ENCODE measurements around the gene USH2A.
"Not testable (repeated sequence)": the region's sequence is repeated elsewhere in the genome, so short reads cannot be mapped to it uniquely, and the experiment has no call there.

Gene USH2A

DNA sequence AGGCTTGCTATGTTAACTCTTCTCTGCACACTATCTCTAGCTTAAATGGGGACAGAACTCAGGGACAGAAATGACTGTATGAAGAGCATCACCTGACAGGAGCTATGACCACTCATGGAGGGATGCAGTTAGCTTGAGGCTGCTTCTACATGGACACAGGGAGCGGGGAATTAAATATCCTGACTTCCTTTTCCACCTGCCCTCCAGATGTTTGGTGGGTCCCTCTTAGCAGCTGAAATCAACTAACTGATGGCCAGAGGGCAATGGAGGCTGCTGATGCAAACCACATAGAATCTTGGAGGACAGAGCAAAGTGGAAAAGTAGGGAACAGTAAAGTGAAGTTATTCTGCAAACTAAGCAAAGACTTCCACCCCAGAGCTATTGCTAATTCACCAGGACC, 214.1 kb downstream of the USH2A start:
- in situ Hi-C loops (cut with MboI; ENCODE audit: low sequenced_read_pairs): no loop called here

DNA sequence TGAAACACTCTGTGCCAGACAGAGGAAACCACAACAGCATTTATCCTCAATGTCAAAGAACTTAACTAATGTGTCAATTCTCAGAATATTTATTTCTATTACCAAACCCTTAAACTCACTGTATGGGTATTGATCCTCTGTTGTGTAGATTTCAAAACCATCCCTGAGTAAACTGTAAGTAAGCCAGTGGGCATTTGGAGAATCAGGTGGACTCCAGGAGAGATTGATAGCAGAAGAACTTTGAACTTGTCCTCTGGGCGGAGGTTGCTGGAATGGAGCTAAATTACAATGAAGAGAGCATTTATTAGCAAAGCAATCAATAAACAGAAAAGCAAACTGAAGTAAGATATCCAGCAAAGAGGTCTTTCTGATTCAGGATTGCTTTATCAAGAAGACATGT, 216.1 kb downstream of the USH2A start:
- in situ Hi-C loops (cut with MboI; ENCODE audit: low sequenced_read_pairs): no loop called here

DNA sequence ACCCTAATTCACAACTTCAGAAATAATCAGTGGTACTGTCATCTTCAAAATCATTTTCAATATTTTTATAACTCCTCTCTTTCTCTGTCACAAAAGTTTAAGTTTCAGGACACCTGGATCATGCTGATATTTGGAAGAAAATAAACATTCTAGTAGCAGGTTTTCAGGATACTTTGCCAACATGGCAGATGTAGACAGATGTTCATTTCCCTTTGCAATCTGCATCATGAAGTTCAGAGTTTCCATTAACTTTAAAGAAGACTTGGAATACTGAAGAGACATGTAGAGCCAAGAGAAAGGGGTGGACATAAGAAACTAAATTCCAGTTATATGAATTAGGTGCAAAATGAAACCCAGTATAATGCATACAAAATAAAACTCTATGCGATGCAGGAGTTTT, 218.1 kb downstream of the USH2A start:
- in situ Hi-C loops (cut with MboI; ENCODE audit: low sequenced_read_pairs): no loop called here

DNA sequence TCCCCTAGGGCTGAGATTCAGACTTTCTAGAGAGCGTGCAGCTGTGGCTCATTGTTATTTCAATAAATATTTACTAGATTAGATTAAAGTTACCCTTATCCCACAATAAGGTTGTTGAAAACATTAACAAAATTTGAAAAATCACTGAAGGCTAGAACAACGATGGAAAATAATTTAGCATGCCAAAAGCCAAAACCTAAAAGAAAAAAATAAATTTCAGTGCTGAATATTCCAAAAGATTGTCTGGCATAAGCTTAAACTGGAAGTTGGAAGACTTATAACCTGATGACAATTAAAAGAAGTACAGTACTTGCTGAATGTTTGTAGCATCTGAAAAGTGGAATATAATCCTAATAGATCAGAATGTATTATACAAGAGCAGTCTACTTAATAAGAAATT, 221.3 kb downstream of the USH2A start:
- in situ Hi-C loops (cut with MboI; ENCODE audit: low sequenced_read_pairs): no loop called here

DNA sequence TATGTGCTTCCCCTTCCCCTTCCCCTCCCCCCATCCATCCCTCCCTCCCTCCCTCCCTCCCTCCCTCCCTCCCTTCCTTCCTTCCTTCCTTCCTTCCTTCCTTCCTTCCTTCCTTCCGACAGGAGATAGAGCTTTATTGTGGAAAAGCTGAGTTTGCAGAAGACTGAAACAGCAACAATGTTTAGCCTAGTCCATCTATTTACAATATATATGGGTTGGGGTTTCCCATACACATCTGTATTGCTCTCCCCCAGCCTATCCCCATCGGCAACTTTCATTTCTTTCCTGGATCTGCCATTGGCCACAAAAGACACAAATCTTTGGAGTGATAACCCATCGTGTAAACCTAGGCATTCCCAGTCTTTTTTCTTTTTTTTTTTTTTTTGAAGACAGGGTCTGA, 222.3 kb downstream of the USH2A start:
- in situ Hi-C loops (cut with MboI; ENCODE audit: low sequenced_read_pairs): no loop called here

DNA sequence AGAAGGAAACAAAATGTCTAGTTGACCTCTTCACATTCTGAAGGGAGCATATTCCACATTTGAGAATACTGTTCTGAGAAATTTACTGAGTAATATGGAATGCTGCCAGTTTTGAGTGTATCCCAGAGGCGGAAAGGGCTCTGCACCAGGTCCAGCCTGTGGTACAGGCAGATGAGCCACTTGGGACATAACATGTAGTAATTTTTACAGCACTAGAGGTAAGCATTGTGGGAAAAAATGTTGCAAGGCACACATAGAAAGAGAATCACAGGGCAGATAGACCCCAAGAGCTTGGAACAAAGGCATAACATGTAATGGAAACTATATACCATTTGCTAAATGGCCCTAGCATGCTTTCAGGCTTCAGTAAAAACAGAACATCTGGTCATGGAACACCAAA, 228.5 kb downstream of the USH2A start:
- in situ Hi-C loops (cut with MboI; ENCODE audit: low sequenced_read_pairs): no loop called here

DNA sequence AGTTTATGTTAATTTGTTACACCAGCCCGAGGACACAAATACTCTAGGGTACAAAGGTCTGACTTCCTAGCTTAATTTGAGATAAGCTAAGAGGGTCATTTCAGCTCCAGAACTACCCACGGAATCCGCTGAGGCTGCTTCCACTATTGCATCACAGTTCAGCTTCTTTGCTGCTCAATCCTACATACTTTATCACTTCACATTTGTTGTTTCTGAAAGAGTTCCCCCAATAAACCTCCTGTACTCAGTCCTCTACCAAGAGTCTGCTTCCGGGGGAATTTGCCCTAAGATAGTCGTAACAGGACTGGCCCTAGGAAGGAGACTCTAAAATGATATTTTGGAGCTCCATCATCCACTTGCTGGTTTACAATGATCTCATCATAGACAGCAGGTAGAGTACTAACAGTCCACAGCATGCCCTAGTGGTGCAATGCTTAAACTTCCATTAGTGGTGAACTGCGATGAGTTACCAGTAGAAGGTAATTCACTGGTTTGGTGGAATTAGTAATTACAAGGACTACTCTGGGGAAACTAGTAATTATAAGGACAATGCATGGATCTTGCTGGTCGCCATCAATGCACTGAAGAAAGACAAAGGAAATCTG, 229.3 kb downstream of the USH2A start:
- in situ Hi-C loops (cut with MboI; ENCODE audit: low sequenced_read_pairs): no loop called here

DNA sequence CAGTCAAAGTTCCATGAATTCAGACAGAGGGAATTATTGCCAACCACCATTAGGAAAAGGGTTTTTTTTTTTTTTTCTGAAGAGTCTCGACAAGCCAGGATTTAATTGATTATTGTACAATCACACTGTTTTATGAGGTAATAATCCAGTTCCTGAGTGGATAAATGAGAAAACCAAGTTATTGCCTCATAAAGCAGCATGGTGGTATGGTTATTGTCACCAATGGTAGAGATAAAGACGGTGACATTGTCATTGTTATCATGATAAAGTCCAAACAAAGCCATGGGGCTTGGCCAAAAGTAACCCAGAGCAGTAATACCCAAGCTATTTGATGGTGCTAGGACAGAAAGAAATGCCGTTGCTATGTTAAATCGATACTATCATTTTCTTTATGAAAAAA, 232.8 kb downstream of the USH2A start:
- in situ Hi-C loops (cut with MboI; ENCODE audit: low sequenced_read_pairs): no loop called here

DNA sequence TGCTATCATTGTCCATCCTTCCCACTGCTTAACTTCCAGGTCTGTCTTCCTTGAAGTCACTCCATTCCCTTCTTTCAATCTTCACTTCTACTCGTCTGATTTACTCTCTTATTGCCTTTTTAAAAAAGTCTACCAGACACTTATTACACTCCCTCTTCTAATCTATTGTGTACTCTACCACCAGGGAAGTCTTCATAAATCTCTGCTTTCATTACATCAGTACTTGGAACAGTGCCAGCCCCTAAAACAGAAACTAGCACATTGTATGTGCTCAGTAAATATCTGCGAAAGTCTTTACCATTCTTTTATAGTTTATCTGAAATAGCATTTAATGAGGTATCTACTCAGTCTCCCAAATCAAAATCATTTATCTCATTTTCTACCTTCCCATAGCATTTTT, 236.4 kb downstream of the USH2A start:
- in situ Hi-C loops (cut with MboI; ENCODE audit: low sequenced_read_pairs): no loop called here

DNA sequence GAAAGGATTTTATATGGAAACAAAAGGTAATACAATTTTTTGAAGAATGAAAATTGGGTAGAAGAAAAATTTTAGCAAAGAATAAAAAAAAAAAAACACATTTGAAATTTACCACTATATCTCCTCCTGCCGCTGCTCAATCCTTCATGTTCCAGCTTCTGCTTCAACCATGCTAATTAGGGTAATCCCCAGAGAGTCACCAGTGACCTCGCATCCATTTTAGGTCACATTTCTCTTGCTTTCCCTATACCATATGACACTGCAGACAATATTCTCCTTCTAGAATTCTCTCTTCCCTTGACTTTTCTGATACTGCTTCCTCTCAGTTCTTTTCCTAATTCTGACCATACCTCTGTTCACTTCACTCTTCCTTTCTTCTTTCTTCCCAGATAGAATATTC, 237.1 kb downstream of the USH2A start:
- in situ Hi-C loops (cut with MboI; ENCODE audit: low sequenced_read_pairs): no loop called here

DNA sequence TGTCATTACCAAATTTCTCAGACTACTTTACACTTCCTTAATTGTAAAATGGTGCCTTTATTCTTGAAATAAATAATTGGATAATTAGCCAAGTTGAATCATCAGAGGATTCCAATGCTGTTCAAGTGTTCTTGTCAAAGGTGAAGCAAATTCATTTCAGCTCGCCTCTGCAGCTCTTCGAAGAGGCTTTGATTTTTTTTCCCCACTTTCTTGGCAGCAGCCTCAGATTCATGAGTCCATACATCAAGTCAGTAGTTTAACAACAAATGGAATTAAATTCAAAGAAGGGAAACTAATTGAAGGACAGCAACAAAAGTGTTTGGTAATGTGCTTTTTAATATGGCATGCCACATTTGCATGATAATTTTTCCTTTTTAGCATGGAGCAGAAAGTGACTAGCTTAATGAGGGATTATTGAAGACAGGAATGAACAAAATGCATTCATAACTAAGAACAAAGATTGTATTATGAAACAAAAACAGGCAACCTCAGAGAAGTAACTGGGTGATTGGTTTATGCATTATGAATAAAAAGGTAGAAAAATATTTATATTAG, 239.0 kb downstream of the USH2A start:
- in situ Hi-C loops (cut with MboI; ENCODE audit: low sequenced_read_pairs): no loop called here

DNA sequence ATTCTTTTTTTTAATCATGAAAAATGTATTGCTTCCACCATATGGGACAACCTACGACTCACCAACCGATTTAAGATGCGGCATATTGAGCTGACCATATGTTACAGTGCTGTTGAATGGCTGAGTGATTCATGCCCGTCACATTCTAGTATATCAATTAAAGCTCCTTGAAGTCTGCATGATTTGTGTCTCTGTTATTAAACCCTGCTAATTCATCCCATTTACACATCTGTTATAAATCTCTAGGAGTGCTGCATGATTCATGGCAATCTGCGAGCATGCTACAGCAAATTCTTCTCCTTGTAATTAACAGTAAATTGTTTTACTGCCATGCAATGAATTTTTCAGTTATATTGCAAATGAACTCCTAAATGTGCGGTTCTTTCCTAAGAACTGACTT, 239.8 kb downstream of the USH2A start:
- in situ Hi-C loops (cut with MboI; ENCODE audit: low sequenced_read_pairs): no loop called here

DNA sequence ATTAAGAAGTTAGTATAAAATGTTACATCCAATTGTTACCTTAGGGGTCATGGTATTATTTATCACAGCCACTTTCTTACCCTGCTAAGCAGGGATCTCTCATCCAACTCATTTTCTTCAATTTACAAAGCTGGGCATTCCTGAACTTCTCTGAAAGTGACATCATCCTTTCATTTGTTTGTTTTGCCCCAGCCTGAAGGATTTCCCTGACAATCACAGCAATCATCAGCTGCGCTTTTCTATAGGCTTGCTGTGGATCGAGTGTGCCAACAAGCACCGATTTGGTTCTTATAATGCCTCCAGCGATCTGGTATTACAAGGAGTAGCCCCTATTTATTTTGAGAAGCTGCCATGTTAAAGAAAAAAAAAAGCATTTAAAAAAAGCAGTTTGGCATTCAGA, 240.2 kb downstream of the USH2A start:
- in situ Hi-C loops (cut with MboI; ENCODE audit: low sequenced_read_pairs): no loop called here

DNA sequence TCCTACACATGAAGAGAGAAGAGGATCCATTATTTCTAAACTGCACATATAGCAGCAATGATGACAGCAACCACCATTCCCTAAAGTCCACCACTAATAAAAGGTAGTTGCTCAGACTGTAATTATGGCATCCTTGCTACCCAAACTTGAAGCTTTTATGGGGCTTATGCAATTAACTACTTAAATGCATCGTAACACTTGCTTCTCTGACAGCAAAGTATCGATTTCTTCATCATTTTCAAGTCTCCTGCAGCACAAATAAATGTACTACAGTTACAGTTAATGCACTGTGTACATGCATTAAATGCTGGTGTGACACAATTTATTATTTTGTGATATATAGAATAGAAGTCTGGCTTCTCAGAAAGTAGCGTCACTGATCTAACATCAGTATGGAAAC, 241.7 kb downstream of the USH2A start:
- in situ Hi-C loops (cut with MboI; ENCODE audit: low sequenced_read_pairs): no loop called here

DNA sequence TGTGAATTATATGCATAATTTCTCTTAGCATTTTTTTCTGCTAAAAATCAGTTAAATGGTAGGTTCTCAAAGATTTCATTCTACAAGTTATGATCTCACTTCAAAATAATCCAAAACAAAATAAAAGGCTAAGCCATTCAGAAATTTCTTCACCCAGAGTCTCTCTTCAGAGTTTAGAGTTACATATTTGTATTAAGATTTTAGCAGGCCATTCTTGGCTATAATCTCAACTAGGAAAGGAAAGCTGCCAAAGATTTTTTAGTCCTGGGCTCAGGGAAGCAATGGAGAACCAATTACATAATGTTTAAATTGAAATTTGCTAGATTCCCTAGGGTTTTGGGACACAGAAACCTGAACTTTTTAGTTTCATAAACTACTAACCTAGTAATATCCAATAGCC, 245.0 kb downstream of the USH2A start:
- in situ Hi-C loops (cut with MboI; ENCODE audit: low sequenced_read_pairs): no loop called here

DNA sequence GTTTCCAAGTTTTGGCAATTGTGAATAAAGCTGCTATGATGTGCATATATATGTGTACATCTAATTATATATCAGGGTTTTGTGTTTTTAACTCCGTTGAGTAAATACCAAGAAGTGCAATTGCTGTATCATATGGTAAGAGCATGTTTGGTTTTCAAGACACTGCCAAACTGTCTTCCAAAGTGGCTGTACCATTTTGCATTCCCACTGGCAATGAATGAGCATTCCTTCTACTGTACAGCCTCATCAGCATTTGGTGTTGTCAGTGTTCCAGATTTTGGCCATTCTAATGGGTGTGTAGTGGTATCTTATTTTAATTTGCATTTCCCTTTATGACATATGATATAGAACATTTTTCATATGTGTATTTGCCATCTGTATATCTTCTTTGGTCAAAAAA, 246.3 kb downstream of the USH2A start:
- in situ Hi-C loops (cut with MboI; ENCODE audit: low sequenced_read_pairs): no loop called here

DNA sequence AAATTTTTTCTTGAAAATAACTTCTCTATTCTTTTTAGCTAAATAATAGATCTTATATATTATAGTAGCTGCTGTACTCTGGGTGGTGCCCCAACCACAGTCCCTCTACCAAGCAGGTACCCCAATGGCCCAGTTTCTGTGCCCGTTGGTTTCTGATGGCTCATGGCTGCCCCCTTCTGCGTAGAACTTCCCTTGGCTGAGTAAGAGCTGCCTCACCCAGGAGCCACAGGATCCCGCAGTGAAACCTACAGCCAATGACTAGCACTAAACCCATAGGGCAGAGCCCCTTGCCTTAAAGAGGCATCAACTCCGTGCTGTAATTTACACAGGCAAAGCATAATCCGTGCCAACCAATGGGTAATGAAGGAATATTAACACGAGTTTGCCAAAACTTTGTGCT, 247.5 kb downstream of the USH2A start:
- in situ Hi-C loops (cut with MboI; ENCODE audit: low sequenced_read_pairs): no loop called here

DNA sequence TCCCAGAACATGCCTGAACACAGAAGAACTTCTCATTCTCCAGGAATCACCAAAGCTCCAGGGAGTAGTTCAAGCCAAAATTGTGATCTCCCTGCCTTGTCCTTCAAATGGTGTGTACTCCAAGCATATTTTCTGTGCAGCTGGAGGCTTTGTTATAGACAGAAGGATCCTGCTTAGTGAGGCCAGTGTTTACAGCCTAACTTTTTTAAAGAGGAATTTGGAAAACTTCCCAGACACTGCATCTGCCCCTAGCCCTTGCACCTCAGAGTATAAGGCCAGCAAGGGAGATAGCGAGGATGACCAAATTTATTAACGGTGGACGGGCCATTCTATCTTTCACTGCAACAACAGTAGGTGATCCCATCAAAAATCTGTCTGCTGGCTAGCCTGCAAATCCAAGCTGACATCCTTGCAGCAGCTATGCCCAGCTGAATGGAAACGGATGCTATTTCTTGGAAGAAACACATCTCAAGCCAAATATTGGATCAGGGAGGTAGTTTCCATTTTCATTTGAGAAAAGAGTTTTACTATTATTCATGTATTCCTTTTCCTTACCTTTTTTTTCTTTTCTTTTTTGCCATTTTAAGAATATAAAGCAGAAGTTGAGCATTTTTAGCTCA, 249.8 kb downstream of the USH2A start:
- in situ Hi-C loops (cut with MboI; ENCODE audit: low sequenced_read_pairs): no loop called here

DNA sequence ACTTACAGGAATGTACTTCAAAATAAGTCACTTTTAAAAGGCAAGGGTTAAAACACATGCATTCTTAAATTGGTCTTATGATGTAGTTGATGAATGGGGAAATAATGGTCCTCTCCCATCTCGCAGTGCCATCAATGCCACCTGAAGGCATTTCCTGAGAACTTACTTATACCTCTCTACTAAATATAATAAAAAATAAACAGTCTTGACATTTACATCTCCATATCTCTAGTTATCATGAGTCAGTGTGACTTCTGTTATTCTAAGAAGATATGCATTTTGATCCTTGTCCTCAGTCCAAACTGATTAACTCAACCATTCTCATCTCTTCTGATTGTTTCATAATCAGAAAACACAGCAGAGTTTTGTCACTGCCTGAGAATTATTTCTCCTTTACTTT, 253.9 kb downstream of the USH2A start:
- in situ Hi-C loops (cut with MboI; ENCODE audit: low sequenced_read_pairs): no loop called here

DNA sequence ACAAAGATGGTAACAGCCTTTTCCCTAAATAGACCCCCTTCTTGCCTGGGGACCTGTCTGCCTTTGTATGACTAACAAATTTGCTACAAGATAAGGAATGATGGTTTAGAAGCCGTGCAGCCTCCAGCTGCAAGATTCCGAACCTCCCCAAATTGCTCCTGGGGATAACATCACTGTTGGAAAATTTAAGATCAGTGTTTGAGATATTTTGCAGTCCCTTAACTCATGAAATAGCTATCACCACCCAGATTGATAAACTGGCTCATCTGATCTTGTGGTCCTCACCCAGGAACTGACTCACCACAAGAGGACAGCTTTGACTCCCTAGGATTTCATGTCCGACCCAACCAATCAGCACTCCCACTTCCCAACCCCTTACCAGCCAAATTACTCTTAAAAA, 254.7 kb downstream of the USH2A start:
- in situ Hi-C loops (cut with MboI; ENCODE audit: low sequenced_read_pairs): no loop called here

DNA sequence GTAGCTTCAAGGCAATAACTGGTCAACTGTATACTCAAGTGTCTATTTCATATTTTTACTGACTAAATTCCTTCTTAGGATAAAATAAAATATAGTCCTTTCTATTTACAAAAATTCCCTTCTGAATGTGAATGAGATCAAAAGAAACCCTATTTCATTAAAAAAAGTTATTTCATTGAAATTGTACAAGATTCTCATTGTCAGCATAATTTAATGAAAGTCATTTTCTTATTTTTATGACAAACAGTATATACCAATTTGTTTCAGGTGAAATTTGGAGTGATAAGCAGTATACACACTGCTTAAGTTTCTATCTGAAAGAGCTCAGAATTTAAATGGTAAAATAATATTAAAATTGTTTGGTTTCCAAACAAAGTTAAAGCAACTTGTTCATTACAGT, 269.2 kb downstream of the USH2A start:
- in situ Hi-C loops (cut with MboI; ENCODE audit: low sequenced_read_pairs): no loop called here

DNA sequence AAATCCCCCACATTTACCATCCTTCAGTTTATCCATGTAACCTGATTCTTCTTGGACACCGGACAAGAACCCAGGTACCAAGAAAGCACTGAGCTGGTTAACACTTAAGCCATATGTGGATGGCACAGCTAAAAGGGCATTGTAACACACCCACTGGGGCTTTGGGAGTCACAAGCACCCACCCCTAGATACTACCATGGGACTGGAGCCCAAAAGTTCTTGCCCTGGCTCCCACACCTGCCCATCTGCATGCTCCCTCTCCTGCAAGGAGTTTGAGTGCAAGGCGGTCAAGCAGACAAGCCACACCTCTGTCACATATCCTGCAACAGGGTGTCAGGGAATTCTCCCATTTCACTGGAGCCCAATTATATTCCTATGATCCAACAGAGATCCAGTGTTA, 270.1 kb downstream of the USH2A start:
- in situ Hi-C loops (cut with MboI; ENCODE audit: low sequenced_read_pairs): no loop called here

DNA sequence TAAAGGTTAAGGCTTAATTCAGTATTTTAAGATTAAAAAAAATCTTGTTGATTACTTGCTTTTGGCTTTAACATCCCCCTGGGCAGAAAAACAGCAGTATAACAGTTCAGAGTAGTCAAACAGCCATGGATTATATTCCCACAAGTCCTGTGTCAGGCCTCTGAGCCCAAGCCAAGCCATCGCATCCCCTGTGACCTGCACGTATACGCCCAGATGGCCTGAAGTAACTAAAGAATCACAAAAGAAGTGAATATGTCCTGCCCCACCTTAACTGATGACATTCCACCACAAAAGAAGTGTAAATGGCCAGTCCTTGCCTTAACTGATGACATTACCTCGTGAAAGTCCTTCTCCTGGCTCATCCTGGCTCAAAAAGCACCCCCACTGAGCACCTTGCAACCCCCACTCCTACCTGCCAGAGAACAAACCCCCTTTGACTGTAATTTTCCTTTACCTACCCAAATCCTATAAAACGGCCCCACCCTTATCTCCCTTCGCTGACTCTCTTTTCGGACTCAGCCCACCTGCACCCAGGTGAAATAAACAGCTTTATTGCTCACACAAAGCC, 277.7 kb downstream of the USH2A start:
- in situ Hi-C loops (cut with MboI; ENCODE audit: low sequenced_read_pairs): not testable (repeated sequence)
